NCI-H187 treated with DMSO at 0.1 percent for 48 hours (cell line): ENCODE results near the gene NKAIN2.
"Not testable (repeated sequence)": the region's sequence is repeated elsewhere in the genome, so short reads cannot be mapped to it uniquely, and the experiment has no call there.

ENCODE experiments used
- DNase-seq: peaks from one replicate; lab custom pipeline; 2025; lab: John Stamatoyannopoulos, UW

NKAIN2 gene

GRCh38 chr6:124205921-124206320, 402.3 kb downstream of the NKAIN2 start:
- DNase-seq = no peak

DNA sequence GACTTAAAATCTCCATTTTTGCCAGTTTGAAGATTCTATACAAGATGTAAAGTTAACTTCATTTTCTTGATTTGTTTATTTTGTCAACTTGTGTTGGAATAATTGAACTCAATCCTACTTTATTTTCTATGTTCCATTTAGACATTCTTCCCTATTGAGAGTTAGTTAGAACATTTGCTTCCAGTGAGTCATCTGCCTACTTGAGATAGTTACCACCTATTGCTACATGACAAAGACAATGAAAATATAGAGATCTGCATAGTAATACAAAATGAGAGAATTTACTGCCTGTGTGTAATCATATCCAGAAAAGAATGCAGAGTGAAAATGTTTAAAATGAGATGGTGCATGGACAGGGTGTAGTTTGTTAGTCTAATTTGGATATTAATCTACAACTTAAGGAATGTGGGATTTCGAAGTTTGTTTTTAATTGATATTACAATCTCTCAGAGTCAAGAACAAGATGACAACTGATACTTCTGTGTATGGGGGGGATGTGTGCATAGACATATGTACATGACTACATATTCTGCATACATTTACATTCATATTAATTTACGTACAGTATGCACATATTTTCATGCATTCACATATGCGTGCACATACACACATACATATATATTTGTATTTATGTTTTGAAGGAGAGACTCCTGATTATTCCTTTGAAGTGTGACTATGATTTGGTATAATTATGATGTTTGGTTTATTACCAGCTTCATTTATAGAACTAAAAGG, 420.1 kb downstream of the NKAIN2 start:
- no peak for DNase-seq

DNA sequence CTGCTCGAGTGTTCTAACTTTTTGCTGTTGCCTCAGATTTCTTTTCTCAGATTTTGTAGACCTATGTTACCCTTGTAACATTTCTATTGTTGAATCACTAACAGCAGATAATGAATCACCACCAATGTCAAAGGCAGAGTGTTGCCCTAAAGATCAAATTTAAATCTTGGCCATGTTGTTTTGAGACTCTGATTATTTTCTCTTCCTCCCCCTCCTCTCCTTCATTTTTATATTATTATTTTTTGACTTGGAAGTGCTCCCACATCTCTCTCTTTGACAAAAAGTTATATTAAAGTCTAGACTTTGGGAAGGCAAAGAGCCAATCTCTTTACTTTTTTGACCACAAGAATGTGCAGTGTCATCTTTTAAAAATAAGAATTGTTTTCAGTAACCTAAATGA, 422.7 kb downstream of the NKAIN2 start:
- DNase-seq = no peak

DNA sequence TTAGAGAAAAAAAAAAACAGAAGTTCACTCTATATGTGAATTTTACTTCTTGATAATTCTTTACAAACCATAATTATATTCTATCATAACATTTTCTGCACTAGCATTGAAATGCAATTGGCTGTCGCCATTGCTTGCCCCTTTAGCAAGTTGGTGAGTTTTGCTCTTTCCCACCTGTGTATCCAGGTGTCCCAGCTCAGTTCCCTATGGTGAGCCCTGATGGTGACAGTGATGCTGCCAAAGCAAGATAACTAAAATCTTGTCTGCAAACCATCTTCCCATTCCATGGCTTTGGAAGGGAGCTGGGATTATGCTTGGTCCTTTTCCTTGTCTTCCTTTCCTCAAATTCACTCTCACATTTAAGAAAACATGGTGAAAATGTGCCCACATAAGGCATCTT, 429.6 kb downstream of the NKAIN2 start:
- DNase-seq = no peak

DNA sequence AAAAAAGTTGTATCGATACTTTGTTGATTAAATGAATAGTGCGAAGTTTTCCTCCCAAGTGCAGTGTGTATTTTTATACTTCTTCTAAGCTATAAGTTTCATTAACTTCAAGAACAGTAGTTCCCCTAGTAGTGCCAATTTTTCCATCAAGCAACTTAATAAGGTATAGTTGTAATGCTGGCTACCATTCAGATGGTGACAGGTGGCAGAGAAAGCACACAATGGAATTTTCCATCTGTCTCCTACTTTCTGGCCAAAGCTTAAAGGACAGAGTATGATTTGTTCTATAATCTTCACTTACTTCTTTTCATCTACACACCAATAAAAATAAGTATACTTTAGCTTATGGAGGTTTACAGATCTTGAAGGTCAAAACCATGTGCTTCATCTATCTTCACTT, 431.1 kb downstream of the NKAIN2 start:
- no peak for DNase-seq

GRCh38 chr6:124237911-124238310, 434.2 kb downstream of the NKAIN2 start:
- DNase-seq = no peak

- DNase-seq = not testable (repeated sequence)
Observed at GRCh38 chr6:124238408-124238807, 434.7 kb downstream of the NKAIN2 start.

DNA sequence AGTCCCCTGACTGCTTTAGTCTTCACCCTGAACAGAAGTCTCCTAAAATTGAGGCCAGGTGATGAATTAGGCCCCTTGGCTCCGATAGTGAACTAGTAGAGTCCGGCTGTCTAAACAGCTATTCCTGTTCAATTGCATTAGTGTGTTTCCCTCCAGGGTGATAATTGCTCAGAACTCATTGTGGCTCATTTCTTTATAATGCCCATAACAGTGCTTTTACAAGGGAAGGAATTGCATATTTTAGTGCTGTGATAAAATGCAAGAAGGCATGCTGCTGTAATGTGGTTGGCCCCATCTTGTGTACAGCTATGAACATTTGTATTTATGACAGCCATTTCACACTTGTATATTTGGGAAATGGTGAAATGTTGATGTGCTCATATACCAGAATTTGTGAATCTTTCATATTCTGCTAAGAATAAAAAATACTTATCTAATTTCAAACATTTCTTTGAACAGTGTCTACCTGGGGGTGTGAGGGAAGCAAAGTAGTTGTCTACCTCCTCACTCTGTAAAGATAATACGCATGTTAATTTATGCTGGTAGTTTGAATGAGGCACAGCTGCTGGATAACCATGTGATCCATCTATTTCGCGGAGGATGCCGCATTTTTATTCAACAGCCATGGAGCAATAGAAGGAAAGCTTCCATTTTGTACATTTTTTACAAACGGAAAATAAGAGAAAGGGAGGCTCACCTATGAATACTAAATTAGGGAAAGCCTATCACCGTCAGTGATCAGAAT, 451.4 kb downstream of the NKAIN2 start:
- no peak for DNase-seq

GRCh38 chr6:124260337-124260736, 456.7 kb downstream of the NKAIN2 start:
- DNase-seq = no peak

DNA sequence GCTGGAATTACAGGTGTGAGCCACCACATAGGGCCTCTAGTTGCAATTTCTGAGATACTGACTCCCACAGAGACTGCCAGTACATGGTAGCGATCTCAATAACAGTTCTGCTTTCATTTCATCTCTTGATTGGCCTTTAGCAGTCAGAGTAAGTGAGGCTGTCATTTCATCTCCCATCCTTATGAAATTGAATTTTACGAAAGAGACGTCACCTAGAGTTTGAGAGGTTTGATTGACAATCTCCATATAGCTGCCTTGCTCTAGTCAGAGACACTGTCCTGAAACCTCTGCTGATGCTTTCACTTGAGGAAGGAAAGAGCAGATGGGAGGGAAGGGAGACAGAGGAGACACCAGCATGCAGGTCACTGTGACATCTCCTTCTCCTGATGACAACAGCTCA, 466.1 kb downstream of the NKAIN2 start:
- DNase-seq = no peak

GRCh38 chr6:124273701-124274100, 470.0 kb downstream of the NKAIN2 start:
- DNase-seq = no peak

- DNase-seq = no peak
Observed at GRCh38 chr6:124282541-124282940, 478.9 kb downstream of the NKAIN2 start.

- DNase-seq = no peak
Observed at GRCh38 chr6:124283486-124283885, 479.8 kb downstream of the NKAIN2 start.

GRCh38 chr6:124285146-124285545, 481.5 kb downstream of the NKAIN2 start:
- DNase-seq = no peak

GRCh38 chr6:124294574-124295200, 491.0 kb downstream of the NKAIN2 start:
- no peak for DNase-seq

DNA sequence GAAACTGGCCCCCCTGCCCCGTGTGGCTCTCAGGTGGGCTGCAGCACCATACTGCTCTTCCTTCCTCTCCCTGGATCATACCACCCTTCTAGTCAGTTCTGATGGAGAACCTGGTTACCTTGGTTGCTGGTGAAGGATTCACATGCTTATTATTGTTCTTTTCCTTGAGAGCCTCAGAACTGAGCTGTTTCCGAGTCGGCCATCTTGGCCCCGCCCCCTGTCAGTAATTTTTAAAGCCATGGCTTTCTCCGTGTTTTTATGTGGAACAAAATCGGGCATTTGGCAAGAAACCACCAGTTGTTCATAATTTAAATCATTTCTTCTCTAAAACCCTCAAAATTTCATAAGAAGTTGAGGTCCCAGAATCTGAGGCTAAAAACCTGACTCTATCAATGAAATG, 493.8 kb downstream of the NKAIN2 start:
- DNase-seq = no peak

DNA sequence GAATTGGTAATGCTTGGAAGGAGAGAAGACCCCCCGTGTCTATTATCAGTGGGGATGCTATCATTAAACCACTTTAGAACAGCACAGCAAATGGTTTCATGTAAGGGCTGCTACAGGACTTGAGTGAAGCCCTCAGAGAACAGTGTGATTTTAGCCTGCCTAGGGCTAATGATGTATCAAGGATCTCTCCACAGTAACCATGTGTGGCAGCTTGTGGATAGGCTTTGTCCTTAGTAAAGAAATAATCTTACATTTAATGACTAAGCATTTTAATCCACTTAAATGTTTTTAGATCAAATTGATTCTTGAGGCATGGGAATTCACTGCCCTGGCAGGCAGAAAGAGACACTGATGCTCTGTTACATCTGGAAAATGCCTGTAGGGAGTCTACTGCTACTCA, 495.1 kb downstream of the NKAIN2 start:
- no peak for DNase-seq

GRCh38 chr6:124300907-124301306, 497.2 kb downstream of the NKAIN2 start:
- not testable (repeated sequence) for DNase-seq

- no peak for DNase-seq
Observed at GRCh38 chr6:124303971-124304370, 500.3 kb downstream of the NKAIN2 start.

DNA sequence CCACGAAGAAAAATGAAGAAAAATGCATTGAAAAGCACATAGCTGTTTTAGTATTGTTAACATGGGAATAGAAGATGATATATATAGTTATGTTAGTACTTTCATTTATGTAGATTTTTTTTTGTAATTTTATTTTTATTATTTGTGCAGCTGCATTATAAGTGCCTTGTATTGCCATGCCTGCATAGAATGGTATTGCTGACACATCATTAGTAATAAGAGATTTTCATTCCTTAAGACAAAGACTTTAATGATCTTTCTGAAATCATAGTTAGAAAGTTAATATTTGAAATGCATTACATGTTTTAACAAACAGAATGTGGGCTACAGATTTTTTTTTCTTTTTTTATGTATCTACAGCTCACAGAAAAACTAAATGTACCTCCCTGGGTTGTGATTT, 506.5 kb downstream of the NKAIN2 start:
- DNase-seq = no peak

- DNase-seq = no peak
Observed at GRCh38 chr6:124319410-124319809, 515.7 kb downstream of the NKAIN2 start.

- DNase-seq = no peak
Observed at GRCh38 chr6:124324237-124324636, 520.6 kb downstream of the NKAIN2 start.

DNA sequence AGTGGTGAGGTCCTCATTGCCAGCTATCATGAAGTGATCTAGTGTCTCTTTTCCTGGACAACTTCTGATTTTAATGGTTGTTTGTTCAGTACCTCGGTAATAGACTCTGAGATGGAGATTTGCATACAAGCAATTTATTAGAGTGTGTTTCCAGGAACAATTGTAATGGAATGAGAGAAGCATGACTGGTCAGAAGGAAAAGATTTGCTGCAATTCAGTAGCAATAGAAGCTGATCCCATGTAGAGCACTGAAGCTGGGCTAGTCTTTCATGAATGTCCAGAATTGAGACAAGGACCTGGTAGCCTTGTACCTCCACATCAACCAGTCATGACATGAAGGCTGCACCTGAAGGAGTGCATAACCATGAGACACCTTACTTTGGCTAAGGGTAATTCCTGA, 526.5 kb downstream of the NKAIN2 start:
- no peak for DNase-seq
